CD4-positive, alpha-beta T cell treated with Interleukin-15 for 1 hour (primary cell): Measurements from ENCODE around the gene DDIAS.
"Not testable (repeated sequence)": the region's sequence is repeated elsewhere in the genome, so short reads cannot be mapped to it uniquely, and the experiment has no call there.

Experiments
- DNase-seq: peaks from one replicate; pipeline ENCODE4 v3.0.0-alpha.2; 2020

Gene DDIAS

DNA sequence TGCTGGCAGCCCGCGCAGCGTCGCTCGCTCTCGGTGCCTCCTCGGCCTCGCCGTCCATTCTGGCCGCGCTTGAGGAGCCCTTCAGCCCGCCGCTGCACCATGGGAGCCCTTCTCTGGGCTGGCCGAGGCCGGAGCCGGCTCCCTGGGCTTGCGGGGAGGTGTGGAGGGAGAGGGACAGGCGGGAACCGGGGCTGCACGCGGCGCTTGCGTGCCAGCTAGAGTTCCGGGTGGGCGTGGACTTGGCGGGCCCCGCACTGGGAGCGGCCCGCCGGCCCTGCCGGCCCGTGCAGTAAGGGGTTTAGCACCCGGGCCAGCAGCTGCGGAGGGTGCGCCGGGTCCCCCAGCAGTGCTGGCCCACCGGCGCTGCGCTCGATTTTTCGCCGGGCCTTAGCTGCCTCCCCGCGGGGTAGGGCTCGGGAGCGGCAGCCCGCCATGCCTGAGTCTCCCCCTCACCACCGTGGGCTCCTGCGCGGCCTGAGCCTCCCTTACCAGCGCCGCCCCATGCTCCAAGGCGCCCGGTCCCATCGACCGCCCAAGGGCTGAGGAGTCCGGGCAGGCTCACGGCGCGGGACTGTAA, 69.1 kb downstream of the DDIAS start:
- DNase-seq: not testable (repeated sequence)

- DNase-seq: peak; percentile 69
These were observed 70.0 kb downstream of the DDIAS start for GRCh38 chr11:82971519-82971946.

GRCh38 chr11:82972103-82972502, 70.6 kb downstream of the DDIAS start:
- no peak for DNase-seq

- no peak for DNase-seq
These were observed 72.6 kb downstream of the DDIAS start for GRCh38 chr11:82974135-82974534.

DNA sequence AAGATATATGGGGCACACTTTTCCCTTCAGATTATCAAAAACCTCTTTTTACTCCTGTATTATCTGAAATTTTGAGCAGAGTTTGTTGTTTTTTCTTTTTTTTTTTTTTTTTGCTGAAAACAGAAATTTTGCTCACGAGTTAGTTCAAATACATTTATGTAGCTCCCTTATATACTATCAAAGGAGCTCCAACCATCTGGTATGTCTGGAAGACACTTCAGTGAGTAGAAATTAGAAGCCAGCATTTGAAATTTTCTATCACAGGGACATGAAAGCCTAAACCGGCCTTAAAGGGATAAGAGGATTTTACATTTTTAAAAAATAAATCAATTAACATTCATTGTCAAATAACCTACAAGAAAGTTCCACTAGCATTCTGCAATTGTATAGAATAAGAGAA, 73.3 kb downstream of the DDIAS start:
- no peak for DNase-seq

DNA sequence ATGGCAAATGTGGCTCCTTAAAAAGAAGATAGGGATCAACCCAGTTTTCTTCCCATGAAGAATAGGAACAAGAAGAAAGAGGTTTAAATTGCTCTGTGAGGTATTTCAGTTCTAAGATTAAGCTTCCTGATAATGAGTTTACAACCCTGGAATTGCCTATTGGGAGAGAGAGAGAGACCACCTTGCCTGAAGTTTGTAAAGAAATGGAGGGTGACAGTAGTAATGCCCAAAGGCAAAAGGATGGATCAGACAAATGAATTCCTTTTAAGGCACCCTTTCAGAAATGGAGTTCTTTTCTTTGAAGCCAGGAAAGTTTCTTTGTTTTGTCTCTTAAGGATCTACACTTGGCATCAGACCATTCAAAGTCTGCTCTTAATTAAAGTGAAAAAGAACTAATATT, 74.3 kb downstream of the DDIAS start:
- DNase-seq: no peak

DNA sequence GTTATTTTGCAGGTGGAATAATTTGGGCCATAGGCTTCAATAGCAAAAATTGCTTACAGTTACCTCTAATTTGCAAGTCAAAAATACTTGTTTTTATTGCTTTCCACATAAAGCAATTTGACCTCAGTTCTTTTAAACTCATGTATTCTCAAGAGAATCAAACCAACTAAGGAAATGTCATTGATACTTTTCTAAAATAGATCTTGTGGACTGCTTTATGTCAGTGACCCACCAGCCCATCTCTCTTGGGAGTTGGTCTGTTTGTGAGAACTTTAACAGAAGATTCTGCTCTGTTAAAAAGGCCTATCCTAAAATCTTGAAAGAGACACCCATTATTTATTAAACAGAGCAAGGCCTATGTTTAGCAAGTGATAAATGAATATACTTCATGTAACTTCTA, 75.2 kb downstream of the DDIAS start:
- no peak for DNase-seq

DNA sequence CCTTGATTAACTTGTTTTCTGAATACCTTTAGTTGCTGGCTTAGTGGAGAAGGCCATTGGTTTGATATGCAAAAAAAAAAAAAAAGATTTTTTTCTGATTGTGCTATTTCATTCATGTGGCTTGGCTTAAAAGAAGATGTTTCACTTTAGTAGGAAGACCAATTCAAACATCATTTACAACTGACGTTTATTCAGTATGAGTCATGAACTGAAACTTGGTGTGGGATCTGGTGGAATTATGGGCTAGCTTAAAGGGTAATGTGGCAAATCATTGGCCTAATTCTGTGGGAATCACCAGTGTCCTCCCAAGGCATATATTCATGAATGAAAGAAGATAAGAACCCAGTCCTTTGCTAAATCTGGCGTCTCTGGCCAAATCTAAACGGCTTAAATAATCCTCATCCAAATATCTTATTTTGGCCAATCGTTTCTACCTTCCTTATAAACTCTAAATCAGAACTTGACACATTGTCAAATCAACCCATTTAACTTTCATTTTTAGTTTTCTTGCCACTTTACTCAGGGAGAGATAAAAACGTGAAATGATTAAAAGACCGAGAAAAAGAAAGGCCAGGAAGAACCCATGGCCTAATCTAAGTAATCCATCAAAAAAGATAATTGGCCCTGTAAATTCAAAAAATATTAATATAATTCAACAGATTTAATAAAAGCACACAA, 77.0 kb downstream of the DDIAS start:
- DNase-seq: no peak

DNA sequence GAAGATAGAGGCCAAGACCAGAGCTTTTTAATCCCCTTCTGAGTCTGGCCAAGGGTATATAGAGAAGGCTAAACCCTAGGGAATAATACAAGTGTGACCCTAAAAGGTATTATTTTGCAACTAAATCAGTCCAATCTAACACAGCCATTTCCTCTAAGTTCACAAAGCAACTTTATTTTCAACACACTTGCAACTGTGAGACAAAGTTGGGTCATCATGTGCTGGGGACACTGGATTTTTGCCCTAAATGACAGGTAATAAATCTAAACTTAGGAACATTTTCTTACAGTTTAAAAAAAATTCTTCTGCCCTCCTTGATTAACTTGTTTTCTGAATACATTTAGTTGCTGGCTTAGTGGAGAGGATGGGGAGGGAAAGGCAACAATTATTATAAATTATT, 78.3 kb downstream of the DDIAS start:
- no peak for DNase-seq

GRCh38 chr11:82980292-82980691, 78.8 kb downstream of the DDIAS start:
- no peak for DNase-seq

DNA sequence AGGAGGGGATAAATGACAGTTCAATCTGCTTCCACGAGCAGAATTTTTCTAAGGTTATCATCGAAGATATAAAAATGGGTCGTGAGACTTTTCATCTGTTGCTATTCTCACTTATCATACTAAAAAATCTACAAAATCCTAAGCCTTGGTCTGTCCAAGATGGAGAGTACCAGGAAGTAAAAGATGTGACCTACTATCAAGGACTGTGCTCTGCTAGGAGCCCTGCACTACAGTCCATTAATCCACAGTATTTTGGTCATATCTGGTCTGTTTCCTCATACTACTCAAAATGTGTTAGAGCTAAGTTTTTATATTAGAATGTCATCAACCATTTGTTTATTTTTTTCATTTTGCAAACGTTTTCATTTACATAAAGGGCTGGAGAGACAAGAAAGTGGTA, 79.4 kb downstream of the DDIAS start:
- no peak for DNase-seq

GRCh38 chr11:82981852-82982251, 80.3 kb downstream of the DDIAS start:
- DNase-seq: no peak
